ENCODE data around the gene MAGEC3. TPM values are rescaled to one million over a fixed set of nuclear protein-coding genes. Genes with fewer than 3 reads are reported as not detected.

MAGEC3 gene
- total RNA-seq, 1 experiment from 2014 or later: not detected

GRCh38 chrX:141903400-141904155 lies 65.5 kb downstream of the MAGEC3 start, which contains the start of gene MAGEC1:
Gene MAGEC1 (plus strand): TSS chrX:141903894. CDS start chrX:141905073, 1,179 bp downstream.
- no peak within 1 kb of the TSS for H3K4me3 ChIP-seq
- no peak for DNase-seq (ENCODE audit: low read depth in 1 of 2, low spot score in 2 of 2)
- no peaks in the 10 kb centered on the region for H3K9me3 ChIP-seq (replicated peaks)
- no peaks in the 10 kb centered on the region for H3K36me3 ChIP-seq
- no peaks in the 10 kb centered on the region for H3K4me1 ChIP-seq (replicated peaks)
- H3K27ac ChIP-seq: no peak within 1 kb of the TSS
- H3K27me3 ChIP-seq (replicated peaks): no peaks in the 10 kb centered on the region

- Histone ChIP-seq H3K27me3 (replicated peaks) (no peaks in the 10 kb centered on the region), H3K27ac (no peak overlapping the region), H3K9me3 (replicated peaks) (no peaks in the 10 kb centered on the region), H3K36me3 (no peaks in the 10 kb centered on the region), H3K4me1 (replicated peaks) (no peaks in the 10 kb centered on the region), H3K4me3 (no peak overlapping the region)
- DNase-seq (ENCODE audit: low read depth in 1 of 2, low spot score in 2 of 2): no peak
Measured at GRCh38 chrX:141904262-141904661, 66.1 kb downstream of the MAGEC3 start.

- H3K4me3 ChIP-seq: no peak overlapping the region
- no peak overlapping the region for H3K27ac ChIP-seq
- no peaks in the 10 kb centered on the region for H3K4me1 ChIP-seq (replicated peaks)
- no peaks in the 10 kb centered on the region for H3K36me3 ChIP-seq
- no peaks in the 10 kb centered on the region for H3K27me3 ChIP-seq (replicated peaks)
- no peak for DNase-seq (ENCODE audit: low read depth in 1 of 2, low spot score in 2 of 2)
- H3K9me3 ChIP-seq (replicated peaks): no peaks in the 10 kb centered on the region
Measured at GRCh38 chrX:141917801-141918200, 79.7 kb downstream of the MAGEC3 start.

- Histone ChIP-seq H3K36me3 (no peaks in the 10 kb centered on the region), H3K4me1 (replicated peaks) (no peaks in the 10 kb centered on the region), H3K4me3 (no peak overlapping the region), H3K9me3 (replicated peaks) (no peaks in the 10 kb centered on the region), H3K27me3 (replicated peaks) (no peaks in the 10 kb centered on the region), H3K27ac (no peak overlapping the region)
- DNase-seq (ENCODE audit: low read depth in 1 of 2, low spot score in 2 of 2): no peak
Measured at GRCh38 chrX:141924293-141924692, 86.2 kb downstream of the MAGEC3 start.

GRCh38 chrX:141928432-141928831 lies 90.3 kb downstream of the MAGEC3 start:
- H3K36me3 ChIP-seq: no peaks in the 10 kb centered on the region
- no peaks in the 10 kb centered on the region for H3K4me1 ChIP-seq (replicated peaks)
- no peak for DNase-seq (ENCODE audit: low read depth in 1 of 2, low spot score in 2 of 2)
- no peak overlapping the region for H3K4me3 ChIP-seq
- no peaks in the 10 kb centered on the region for H3K9me3 ChIP-seq (replicated peaks)
- no peak overlapping the region for H3K27ac ChIP-seq
- H3K27me3 ChIP-seq (replicated peaks): no peaks in the 10 kb centered on the region

- Histone ChIP-seq H3K27ac (no peak overlapping the region), H3K4me1 (replicated peaks) (no peaks in the 10 kb centered on the region), H3K9me3 (replicated peaks) (no peaks in the 10 kb centered on the region), H3K4me3 (no peak overlapping the region), H3K36me3 (no peaks in the 10 kb centered on the region), H3K27me3 (replicated peaks) (no peaks in the 10 kb centered on the region)
- no peak for DNase-seq (ENCODE audit: low read depth in 1 of 2, low spot score in 2 of 2)
Measured at GRCh38 chrX:141934059-141934641, 96.0 kb downstream of the MAGEC3 start.

- DNase-seq (ENCODE audit: low read depth in 1 of 2, low spot score in 2 of 2): no peak
- H3K9me3 ChIP-seq (replicated peaks): no peaks in the 10 kb centered on the region
Measured at GRCh38 chrX:141935645-141936044, 97.5 kb downstream of the MAGEC3 start.

GRCh38 chrX:141936080-141936479 lies 98.0 kb downstream of the MAGEC3 start:
- Histone ChIP-seq H3K36me3 (no peaks in the 10 kb centered on the region), H3K9me3 (replicated peaks) (no peaks in the 10 kb centered on the region)
- no peak for DNase-seq (ENCODE audit: low read depth in 1 of 2, low spot score in 2 of 2)

More at GRCh38 chrX:141935645-141936044, 97.5 kb downstream of the MAGEC3 start:
- no peak overlapping the region for H3K4me3 ChIP-seq
- H3K27me3 ChIP-seq (replicated peaks): no peaks in the 10 kb centered on the region
- no peaks in the 10 kb centered on the region for H3K36me3 ChIP-seq
- no peaks in the 10 kb centered on the region for H3K4me1 ChIP-seq (replicated peaks)
- no peak overlapping the region for H3K27ac ChIP-seq

GRCh38 chrX:141941234-141941633 lies 103.1 kb downstream of the MAGEC3 start:
- H3K4me3 ChIP-seq: no peak overlapping the region
- no peaks in the 10 kb centered on the region for H3K27me3 ChIP-seq (replicated peaks)
- no peaks in the 10 kb centered on the region for H3K36me3 ChIP-seq
- H3K4me1 ChIP-seq (replicated peaks): no peaks in the 10 kb centered on the region
- no peaks in the 10 kb centered on the region for H3K9me3 ChIP-seq (replicated peaks)
- DNase-seq (ENCODE audit: low read depth in 1 of 2, low spot score in 2 of 2): no peak
- H3K27ac ChIP-seq: no peak overlapping the region

More at GRCh38 chrX:141936080-141936479, 98.0 kb downstream of the MAGEC3 start:
- no peaks in the 10 kb centered on the region for H3K4me1 ChIP-seq (replicated peaks)
- no peaks in the 10 kb centered on the region for H3K27me3 ChIP-seq (replicated peaks)
- no peak overlapping the region for H3K4me3 ChIP-seq
- no peak overlapping the region for H3K27ac ChIP-seq

- no peak overlapping the region for H3K4me3 ChIP-seq
- no peak overlapping the region for H3K27ac ChIP-seq
- H3K4me1 ChIP-seq (replicated peaks): no peaks in the 10 kb centered on the region
- DNase-seq (ENCODE audit: low read depth in 1 of 2, low spot score in 2 of 2): no peak
- no peaks in the 10 kb centered on the region for H3K36me3 ChIP-seq
- H3K27me3 ChIP-seq (replicated peaks): no peaks in the 10 kb centered on the region
- H3K9me3 ChIP-seq (replicated peaks): no peaks in the 10 kb centered on the region
Measured at GRCh38 chrX:141945426-141945825, 107.3 kb downstream of the MAGEC3 start.

- no peak for DNase-seq (ENCODE audit: low read depth in 1 of 2, low spot score in 2 of 2)
- Histone ChIP-seq H3K36me3 (no peaks in the 10 kb centered on the region), H3K4me3 (no peak overlapping the region), H3K27ac (no peak overlapping the region), H3K4me1 (replicated peaks) (no peaks in the 10 kb centered on the region), H3K27me3 (replicated peaks) (no peaks in the 10 kb centered on the region), H3K9me3 (replicated peaks) (no peaks in the 10 kb centered on the region)
Measured at GRCh38 chrX:141947350-141947749, 109.2 kb downstream of the MAGEC3 start.

Other genes starting within 250 kb of the MAGEC3 start
- gene SPANXA2, start 248.6 kb upstream of the MAGEC3 start, total RNA-seq (2014; rRNA removed; shearing (Covaris generic)): 0.68 TPM in 1 of 2 replicates, not detected in the other
- gene SPANXD, start 139.6 kb upstream of the MAGEC3 start, total RNA-seq (2014; rRNA removed; shearing (Covaris generic)): not detected in 2 replicates
- not detected in 2 replicates for gene MAGEC1, start 65.6 kb downstream of the MAGEC3 start, total RNA-seq (2014; rRNA removed; shearing (Covaris generic))

Data from SJSA1 (cell line).